Heart left ventricle (tissue), 16 donors: Measurements from ENCODE around the gene ZNF512. TPM values are rescaled to one million over a fixed set of nuclear protein-coding genes. Genes with fewer than 3 reads are reported as not detected.
"Not testable (repeated sequence)": the region's sequence is repeated elsewhere in the genome, so short reads cannot be mapped to it uniquely, and the experiment has no call there.

Experiments used
- ATAC-seq, 4 donors: fragments of 200-7000 bp; cut with Tn5 transposase; one replicate each; pipeline ENCODE4 v1.9.1; 2020 to 2022; ENCODE audit warnings: moderate library complexity in 4 of 4, mild to moderate bottlenecking in 3 of 4, moderate number of reproducible peaks in 1 of 4
- DNase-seq, 5 donors: peaks; one replicate each; pipeline ENCODE4 v3.0.0-alpha.2; 2020
- H3K27ac ChIP-seq, 12 donors: fragments of 200-600 bp; sonication (generic) in 4 of 12; one replicate each; pipeline versions ENCODE4 v1.5.0 to v1.8.0; 2016 to 2022; ENCODE audit warnings: mild to moderate bottlenecking in 2 of 12
- H3K27me3 ChIP-seq, 9 donors: fragments of 200-600 bp; sonication (generic) in 2 of 9; one replicate each; pipeline versions ENCODE4 v1.5.1 to v1.8.0; 2016 to 2022; ENCODE audit warnings: mild to moderate bottlenecking in 3 of 9
- H3K36me3 ChIP-seq, 9 donors: fragments of 200-600 bp; sonication (generic) in 2 of 9; one replicate each; pipeline versions ENCODE4 v1.5.0 to v1.8.0; 2018 to 2022; ENCODE audit warnings: mild to moderate bottlenecking in 2 of 9
- H3K4me1 ChIP-seq, 12 donors: fragments of 200-600 bp; sonication (generic) in 4 of 12; one replicate each; pipeline versions ENCODE4 v1.5.0 to v1.8.0; 2016 to 2022; ENCODE audit warnings: mild to moderate bottlenecking in 3 of 12
- H3K4me3 ChIP-seq, 12 donors: fragments of 200-600 bp; sonication (generic) in 4 of 12; one replicate each; pipeline versions ENCODE4 v1.5.0 to v1.8.0; 2017 to 2022; ENCODE audit warnings: mild to moderate bottlenecking in 9 of 12, moderate library complexity in 4 of 12
- H3K9me3 ChIP-seq, 12 donors: fragments of 200-600 bp; sonication (generic) in 4 of 12; one replicate each; pipeline versions ENCODE4 v1.5.0 to v1.8.0; 2016 to 2022; ENCODE audit warnings: mild to moderate bottlenecking in 1 of 12
- POLR2A ChIP-seq, 2 donors: fragments of 450-650 bp; IDR thresholded peaks; one replicate each; pipeline ENCODE4 v1.6.1; 2017; ENCODE audit warnings: antibody characterized with exemption in 2 of 2, mild to moderate bottlenecking in 2 of 2, moderate library complexity in 2 of 2
- WGBS, 4 donors: extraction: QIAGEN DNeasy Blood & Tissue Kit in 2 of 4; methylation state at CpG; one replicate each; pipeline versions ENCODE4 v1.1.5 to v1.1.7; 2013 to 2018; 5-methylcytosine and 5-hydroxymethylcytosine counted together
- intact Hi-C, 10 donors: fragments of 100-400 bp; cut with DNase I; formaldehyde crosslinking; loops; one replicate each; pipeline versions ENCODE4 v1.11.1 to v1.14.2; 2022
- polyA plus RNA-seq, 2 donors: library from polyadenylated mRNA; stranded (reverse); fragments of 200-250 nt; gene quantifications; one replicate each; pipeline ENCODE4 v1.2.3, GENCODE V29; 2013
- total RNA-seq, 9 donors: library from RNA; depleted of rRNA in 2 of 9; stranded (reverse); fragments of >200 nt in 2 of 9; fragmentation: NEBNext Ultra II Directional in 3 of 9; extraction: Animal tissue kit (Norgen Biotek cat#: 25700) in 3 of 9; gene quantifications; one replicate each; pipeline versions ENCODE4 v1.1.0 to v1.2.4, GENCODE V29; 2016 to 2023
- TF ChIP-seq, protein P1 (sequence below), 12 donors: fragments of 200-600 bp; sonication (generic) in 4 of 12; IDR thresholded peaks; one replicate each; pipeline versions ENCODE4 v1.5.0 to v1.8.0; 2018 to 2022; ENCODE audit warnings: antibody characterized with exemption in 12 of 12, mild to moderate bottlenecking in 5 of 12
- donor health status: ischemic (EF 13 %, LVEDD 7.1; RV severe dilation, severe dysfunction).
- donor health status: healthy with polysubstance abuse.
- donor health status: DM: no; HTN: yes; CAD: no.
- donor health status: DM: no; HTN: no; CAD: no.
- donor health status: ischemic (EF 25% LVEDD 6.9; RV normal size, moderate dysfunction).
- donor health status: ischemic (EF 25% LVEDD 5.7; RV mildly dilated, moderate dysfunction).
- donor health status: healthy.
- donor health status: DM: yes; HTN: yes; CAD: no.
- donor health status: ischemic (EF 35%, LVEDD 5.7; RV mildly dilated, moderate dysfunction).
- donor health status: nonischemic (EF 11% LVEDD 7.7; RV severe dilation, severe dysfunction).
- donor health status: DM: yes; HTN: yes; CAD: no.
- donor health status: PGD.
- donor health status: ischemic (EF 29% LVEDD 5.4; RV normal size, mild dysfunction).
- donor health status: nonischemic (EF 23%, LVEDD 6.1; RV moderate dilation, normal function).

ZNF512 gene
- total and polyA plus RNA-seq, 11 donors: 8.4 to 31.8 (median 19.4) TPM

DNA sequence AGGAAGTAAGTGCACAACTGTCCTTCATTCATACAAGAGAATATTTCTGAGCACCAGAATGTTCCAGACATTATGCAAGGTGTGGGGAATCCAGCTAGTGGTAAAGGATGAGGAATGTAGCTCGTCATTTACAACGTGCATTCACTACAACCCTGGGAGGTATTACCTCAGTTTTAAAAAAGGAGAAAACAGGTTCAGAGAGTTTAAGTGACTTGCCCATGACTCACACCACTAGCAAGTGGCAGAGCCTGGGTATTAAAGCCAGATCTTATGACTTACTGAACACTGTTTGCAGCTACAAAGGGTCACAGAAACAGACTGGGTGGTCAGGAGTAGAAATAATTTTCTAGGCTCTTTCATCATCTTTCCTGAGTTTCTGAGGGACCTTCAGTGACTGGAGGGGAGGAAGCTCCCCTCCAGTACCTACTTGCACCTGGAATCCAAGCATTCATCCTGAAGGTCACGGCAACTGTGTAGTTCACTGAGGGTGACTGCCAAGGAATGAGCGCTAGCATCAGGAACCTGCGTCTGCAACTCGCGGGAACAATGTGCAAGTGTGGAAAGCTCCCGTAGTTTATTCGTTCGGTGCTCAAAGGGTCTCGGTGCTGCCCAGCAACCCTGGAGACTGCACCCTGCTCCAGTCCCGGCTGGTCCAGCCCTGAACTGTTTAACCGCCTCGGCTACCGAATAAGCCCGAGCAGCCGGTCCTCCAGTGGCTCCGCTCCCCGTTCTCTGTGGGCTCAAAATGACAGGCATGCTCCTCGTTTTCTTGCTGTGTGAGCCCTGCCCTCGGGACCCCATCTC is 45.3 kb downstream of the ZNF512 start:
- no peak for TF ChIP-seq POLR2A (IDR thresholded peaks at IDR 0.05)
- TF ChIP-seq, protein P1, sequence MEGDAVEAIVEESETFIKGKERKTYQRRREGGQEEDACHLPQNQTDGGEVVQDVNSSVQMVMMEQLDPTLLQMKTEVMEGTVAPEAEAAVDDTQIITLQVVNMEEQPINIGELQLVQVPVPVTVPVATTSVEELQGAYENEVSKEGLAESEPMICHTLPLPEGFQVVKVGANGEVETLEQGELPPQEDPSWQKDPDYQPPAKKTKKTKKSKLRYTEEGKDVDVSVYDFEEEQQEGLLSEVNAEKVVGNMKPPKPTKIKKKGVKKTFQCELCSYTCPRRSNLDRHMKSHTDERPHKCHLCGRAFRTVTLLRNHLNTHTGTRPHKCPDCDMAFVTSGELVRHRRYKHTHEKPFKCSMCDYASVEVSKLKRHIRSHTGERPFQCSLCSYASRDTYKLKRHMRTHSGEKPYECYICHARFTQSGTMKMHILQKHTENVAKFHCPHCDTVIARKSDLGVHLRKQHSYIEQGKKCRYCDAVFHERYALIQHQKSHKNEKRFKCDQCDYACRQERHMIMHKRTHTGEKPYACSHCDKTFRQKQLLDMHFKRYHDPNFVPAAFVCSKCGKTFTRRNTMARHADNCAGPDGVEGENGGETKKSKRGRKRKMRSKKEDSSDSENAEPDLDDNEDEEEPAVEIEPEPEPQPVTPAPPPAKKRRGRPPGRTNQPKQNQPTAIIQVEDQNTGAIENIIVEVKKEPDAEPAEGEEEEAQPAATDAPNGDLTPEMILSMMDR (IDR thresholded peaks at IDR 0.05): no peak
- intact Hi-C loops: loop anchor here in 5 of 10 donors (2.0 to 10.0 kb wide), 5 partner anchors 45 to 146 kb away; partner anchors contain the start of genes IFT172 (in 3 of the 5), FNDC4 (in 1 of the 5), GCKR (in 1 of the 5) and ZNF512 (in 1 of the 5)

DNA sequence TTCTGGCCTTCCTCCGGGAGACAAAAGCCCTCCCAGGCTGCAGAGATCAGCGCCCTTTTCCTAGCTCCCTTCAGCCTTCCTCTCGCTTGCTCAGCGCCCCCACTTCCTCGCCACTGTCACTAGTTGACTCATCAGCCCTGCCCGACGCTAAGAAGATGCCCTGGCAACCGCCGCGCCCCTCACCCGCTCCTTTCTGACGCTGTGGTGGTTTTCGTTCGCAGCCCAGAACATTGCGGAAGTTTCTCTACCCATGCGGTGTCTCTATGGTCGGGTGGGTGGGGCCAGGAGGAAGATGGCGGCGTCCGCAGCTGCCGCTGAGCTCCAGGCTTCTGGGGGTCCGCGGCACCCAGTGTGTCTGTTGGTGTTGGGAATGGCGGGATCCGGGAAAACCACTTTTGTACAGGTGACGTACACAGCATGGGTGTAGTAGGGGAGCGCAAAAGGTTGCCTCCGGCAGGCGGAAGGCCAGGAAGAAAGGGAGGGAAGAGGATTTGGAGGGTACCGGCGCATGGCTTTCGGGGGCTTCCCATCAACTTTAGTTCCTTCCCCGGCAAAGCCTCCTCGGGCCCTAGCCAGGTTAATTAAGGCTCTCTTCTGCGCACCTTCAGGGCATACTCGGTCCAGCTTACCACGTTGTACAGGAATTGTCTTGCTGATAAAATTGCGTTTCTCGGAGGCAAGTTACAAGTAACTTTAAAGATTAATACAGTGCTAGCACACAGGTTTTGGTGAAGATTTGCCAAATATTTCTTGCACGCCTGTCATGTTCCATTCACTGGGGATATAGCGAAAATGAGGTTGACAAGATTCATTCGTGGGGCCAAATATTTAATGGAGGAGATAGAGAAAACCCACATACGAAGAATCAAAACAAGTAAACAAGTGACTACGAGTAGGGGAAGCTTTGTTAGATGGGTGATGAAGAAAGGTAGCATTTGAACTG is 46.2 kb downstream of the ZNF512 start, which contains the start of the genes CCDC121 and GPN1:
Gene CCDC121, minus strand, starts transcription at position 246 of the 943 bp plus-strand sequence. CDS start 1,213 bp downstream, outside the sequence.
Gene GPN1, plus strand, starts transcription at position 284 of the 943 bp plus-strand sequence. Its CDS starts 9 bp downstream, at position 293.
- Histone ChIP-seq H3K27me3 (no peaks in the 10 kb centered on the region), H3K36me3 (peaks cover 0 to 50% (median 38%) of the 10 kb centered on the region in 9 donors), H3K9me3 (no peaks in the 10 kb centered on the region), H3K4me1 (peaks cover 0 to 39% (median 21%) of the 10 kb centered on the region in 12 donors), H3K27ac (peak within 1 kb of the TSS in 11 of 12 donors; percentile 50 to 86 (median 77)), H3K4me3 (peak within 1 kb of the TSS; percentile 66 to 95 (median 84))
- 1% methylated on average over 42 to 44 of the region's 44 CpGs for WGBS, 4 donors
- TF ChIP-seq POLR2A (IDR thresholded peaks at IDR 0.05): peak in 1 of 2 donors; percentile 54
- TF ChIP-seq, protein P1 (IDR thresholded peaks at IDR 0.05): no peak
- ATAC-seq (peak; percentile 93 to 98 (median 97)), DNase-seq (peak; percentile 84 to 92 (median 88))
- intact Hi-C loops: loop anchor here in 5 of 10 donors (2.0 to 10.0 kb wide), 5 partner anchors 46 to 147 kb away; partner anchors contain the start of genes IFT172 (in 3 of the 5), FNDC4 (in 1 of the 5), GCKR (in 1 of the 5) and ZNF512 (in 1 of the 5)

More for the DNA sequence above, 45.3 kb downstream of the ZNF512 start:
- H3K4me1 ChIP-seq: peaks cover 0 to 39% (median 21%) of the 10 kb centered on the region in 12 donors
- DNase-seq (peak in 2 of 5 donors; percentile 14 to 33), ATAC-seq (peak; percentile 55 to 73 (median 62))
- no peaks in the 10 kb centered on the region for H3K9me3 ChIP-seq
- H3K27ac ChIP-seq: peak overlapping the region in 11 of 12 donors; percentile 50 to 86 (median 77)
- 3 to 10% (median 6%) methylated on average over 11 to 21 of the region's 21 CpGs for WGBS, 4 donors
- no peaks in the 10 kb centered on the region for H3K27me3 ChIP-seq
- peak overlapping the region; percentile 66 to 95 (median 84) for H3K4me3 ChIP-seq
- H3K36me3 ChIP-seq: peaks cover 0 to 50% (median 37%) of the 10 kb centered on the region in 9 donors

DNA sequence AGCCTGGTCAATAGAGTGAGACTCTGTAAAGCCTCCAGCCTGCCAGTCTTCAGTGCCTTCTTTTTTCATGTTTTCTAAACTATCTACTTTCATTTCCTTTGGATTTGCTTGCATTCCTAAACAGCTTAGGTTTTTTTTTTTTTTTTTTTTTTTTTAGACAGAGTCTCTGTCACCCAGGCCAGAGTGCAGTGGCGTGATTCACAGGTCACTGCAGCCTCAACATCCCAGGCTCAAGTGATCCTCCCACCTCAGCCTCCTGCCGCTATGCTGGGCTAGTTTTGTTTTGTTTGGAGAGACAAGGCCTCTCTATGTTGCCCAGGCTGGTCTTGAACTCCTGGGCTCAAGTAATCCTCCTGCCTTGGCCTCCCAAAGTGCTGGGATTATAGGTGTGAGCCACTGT is 47.4 kb downstream of the ZNF512 start:
- not testable (repeated sequence) for H3K9me3 ChIP-seq, H3K27me3 ChIP-seq, ATAC-seq, H3K27ac ChIP-seq, DNase-seq
- Histone ChIP-seq H3K4me1 (peaks cover 0 to 39% (median 21%) of the 10 kb centered on the region in 12 donors), H3K4me3 (peak overlapping the region in 2 of 12 donors; percentile 87 to 88), H3K36me3 (peaks cover 0 to 51% (median 50%) of the 10 kb centered on the region in 9 donors)
- 94 to 98% (median 97%) methylated on average over 2 of the region's 2 CpGs for WGBS, 4 donors
- intact Hi-C loops: loop anchor here in 1 of 10 donors (5.0 kb wide), 1 partner anchor 418 kb away; the partner anchor contains the start of genes ATRAID and SLC5A6

DNA sequence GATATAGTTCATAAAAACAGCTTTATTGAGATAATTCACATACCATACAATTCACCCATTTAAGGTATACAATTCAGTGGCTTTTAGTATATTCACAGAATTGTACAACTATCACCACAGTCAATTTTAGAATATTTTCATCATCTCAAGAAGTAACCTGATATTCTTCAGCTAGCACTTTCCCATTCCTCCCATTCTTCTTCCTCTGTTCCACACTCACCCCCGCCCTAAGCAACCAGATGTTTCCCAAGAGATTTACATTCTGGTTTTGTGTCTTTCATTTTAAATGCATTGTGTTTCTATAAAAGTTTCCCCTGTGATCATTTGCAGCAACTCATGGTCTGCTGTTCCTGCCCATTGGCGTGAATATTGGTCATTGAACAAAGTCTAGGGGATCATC is 51.4 kb downstream of the ZNF512 start:
- WGBS, 4 donors: 91 to 98% (median 97%) methylated on average over 2 of the region's 2 CpGs
- peaks cover 0 to 16% (median 8%) of the 10 kb centered on the region in 12 donors for H3K4me1 ChIP-seq
- ATAC-seq: no peak
- H3K27ac ChIP-seq: no peak overlapping the region
- peaks cover 0 to 92% (median 90%) of the 10 kb centered on the region in 9 donors for H3K36me3 ChIP-seq
- DNase-seq: no peak
- H3K9me3 ChIP-seq: no peaks in the 10 kb centered on the region
- intact Hi-C loops: loop anchor here in 1 of 10 donors (5.0 kb wide), 1 partner anchor 422 kb away; the partner anchor contains the start of genes ATRAID and SLC5A6
- TF ChIP-seq POLR2A (IDR thresholded peaks at IDR 0.05): no peak
- TF ChIP-seq, protein P1 (IDR thresholded peaks at IDR 0.05): no peak
- no peaks in the 10 kb centered on the region for H3K27me3 ChIP-seq
- no peak overlapping the region for H3K4me3 ChIP-seq
